ENCODE data around the gene CRX. TPM values are rescaled to one million over a fixed set of nuclear protein-coding genes. Genes with fewer than 3 reads are reported as not detected.
"Not testable (repeated sequence)": the region's sequence is repeated elsewhere in the genome, so short reads cannot be mapped to it uniquely, and the experiment has no call there.

The CRX gene
- total RNA-seq, 1 donor from 2014 or later = not detected

DNA sequence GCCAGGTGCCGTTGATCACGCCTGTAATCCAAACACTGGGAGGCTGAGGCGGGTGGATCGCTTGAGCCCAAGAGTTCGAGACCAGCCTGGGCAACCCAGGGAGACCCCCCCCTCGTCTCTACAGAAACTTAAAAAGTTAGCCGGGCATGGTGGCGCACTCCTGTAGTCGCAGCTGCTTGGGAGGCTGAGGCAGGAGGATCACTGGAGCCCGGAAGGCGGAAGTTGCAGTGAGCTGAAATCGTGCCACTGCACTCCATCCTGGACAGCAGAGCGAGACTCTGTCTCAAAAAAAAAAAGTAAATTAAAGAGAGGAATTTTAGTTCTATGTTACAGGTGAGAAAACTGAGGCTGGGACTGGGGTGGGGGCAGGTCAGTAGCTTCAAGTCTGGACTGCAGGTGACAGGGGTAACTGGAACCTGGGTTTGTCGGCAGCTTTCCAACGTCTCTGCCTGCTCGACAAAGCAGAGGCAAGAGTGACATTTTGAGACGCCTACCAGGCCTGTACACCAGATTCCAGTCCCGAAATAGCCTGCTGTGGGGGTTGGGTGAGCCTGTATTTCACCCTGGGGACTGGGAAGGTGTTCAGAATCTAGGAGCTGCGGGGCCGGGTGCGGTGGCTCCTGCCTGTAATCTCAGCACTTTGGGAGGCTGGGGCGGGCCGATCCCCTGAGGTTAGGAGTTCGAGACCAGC is 42.1 kb upstream of the CRX start:
- Mint-ChIP-seq H3K27ac (ENCODE audit: unreplicated experiment) (peak overlapping the region; percentile 95), H3K4me1 (ENCODE audit: unreplicated experiment) (peaks cover 27% of the 10 kb centered on the region), H3K4me3 (ENCODE audit: unreplicated experiment) (peak overlapping the region; percentile 99), H3K27me3 (ENCODE audit: unreplicated experiment) (no peaks in the 10 kb centered on the region), H3K36me3 (ENCODE audit: unreplicated experiment) (peaks cover 25% of the 10 kb centered on the region), H3K9me3 (ENCODE audit: unreplicated experiment) (no peaks in the 10 kb centered on the region)
- TF ChIP-seq, protein P1, sequence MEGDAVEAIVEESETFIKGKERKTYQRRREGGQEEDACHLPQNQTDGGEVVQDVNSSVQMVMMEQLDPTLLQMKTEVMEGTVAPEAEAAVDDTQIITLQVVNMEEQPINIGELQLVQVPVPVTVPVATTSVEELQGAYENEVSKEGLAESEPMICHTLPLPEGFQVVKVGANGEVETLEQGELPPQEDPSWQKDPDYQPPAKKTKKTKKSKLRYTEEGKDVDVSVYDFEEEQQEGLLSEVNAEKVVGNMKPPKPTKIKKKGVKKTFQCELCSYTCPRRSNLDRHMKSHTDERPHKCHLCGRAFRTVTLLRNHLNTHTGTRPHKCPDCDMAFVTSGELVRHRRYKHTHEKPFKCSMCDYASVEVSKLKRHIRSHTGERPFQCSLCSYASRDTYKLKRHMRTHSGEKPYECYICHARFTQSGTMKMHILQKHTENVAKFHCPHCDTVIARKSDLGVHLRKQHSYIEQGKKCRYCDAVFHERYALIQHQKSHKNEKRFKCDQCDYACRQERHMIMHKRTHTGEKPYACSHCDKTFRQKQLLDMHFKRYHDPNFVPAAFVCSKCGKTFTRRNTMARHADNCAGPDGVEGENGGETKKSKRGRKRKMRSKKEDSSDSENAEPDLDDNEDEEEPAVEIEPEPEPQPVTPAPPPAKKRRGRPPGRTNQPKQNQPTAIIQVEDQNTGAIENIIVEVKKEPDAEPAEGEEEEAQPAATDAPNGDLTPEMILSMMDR (IDR thresholded peaks at IDR 0.05) = no peak
- no peak for DNase-seq (ENCODE audit: extremely low spot score, unreplicated experiment)

DNA sequence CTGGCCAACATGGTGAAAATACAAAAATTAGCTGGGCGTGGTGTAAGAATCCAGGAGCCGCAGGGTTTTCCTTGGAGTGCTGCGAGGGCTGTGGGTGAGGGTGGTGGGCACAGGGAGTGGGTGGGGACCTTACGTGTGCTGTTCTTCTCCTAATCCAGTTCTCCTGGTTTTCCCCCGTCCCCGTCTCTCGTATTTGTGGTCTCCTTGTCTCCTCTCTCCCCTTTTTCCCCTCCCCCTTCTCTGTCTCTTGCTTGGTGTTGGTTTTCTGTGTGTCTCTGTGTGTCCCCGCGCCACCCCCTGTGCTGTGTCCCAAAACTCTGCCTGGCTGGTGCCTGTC is 41.6 kb upstream of the CRX start:
- no peak for DNase-seq (ENCODE audit: extremely low spot score, unreplicated experiment)
- H3K4me1 Mint-ChIP-seq (ENCODE audit: unreplicated experiment) = peaks cover 27% of the 10 kb centered on the region
- H3K9me3 Mint-ChIP-seq (ENCODE audit: unreplicated experiment) = no peaks in the 10 kb centered on the region
- TF ChIP-seq, protein P1 (IDR thresholded peaks at IDR 0.05) = no peak
- peaks cover 25% of the 10 kb centered on the region for H3K36me3 Mint-ChIP-seq (ENCODE audit: unreplicated experiment)
- H3K27ac Mint-ChIP-seq (ENCODE audit: unreplicated experiment) = peak overlapping the region; percentile 95
- no peaks in the 10 kb centered on the region for H3K27me3 Mint-ChIP-seq (ENCODE audit: unreplicated experiment)
- H3K4me3 Mint-ChIP-seq (ENCODE audit: unreplicated experiment) = peak overlapping the region; percentile 99

DNA sequence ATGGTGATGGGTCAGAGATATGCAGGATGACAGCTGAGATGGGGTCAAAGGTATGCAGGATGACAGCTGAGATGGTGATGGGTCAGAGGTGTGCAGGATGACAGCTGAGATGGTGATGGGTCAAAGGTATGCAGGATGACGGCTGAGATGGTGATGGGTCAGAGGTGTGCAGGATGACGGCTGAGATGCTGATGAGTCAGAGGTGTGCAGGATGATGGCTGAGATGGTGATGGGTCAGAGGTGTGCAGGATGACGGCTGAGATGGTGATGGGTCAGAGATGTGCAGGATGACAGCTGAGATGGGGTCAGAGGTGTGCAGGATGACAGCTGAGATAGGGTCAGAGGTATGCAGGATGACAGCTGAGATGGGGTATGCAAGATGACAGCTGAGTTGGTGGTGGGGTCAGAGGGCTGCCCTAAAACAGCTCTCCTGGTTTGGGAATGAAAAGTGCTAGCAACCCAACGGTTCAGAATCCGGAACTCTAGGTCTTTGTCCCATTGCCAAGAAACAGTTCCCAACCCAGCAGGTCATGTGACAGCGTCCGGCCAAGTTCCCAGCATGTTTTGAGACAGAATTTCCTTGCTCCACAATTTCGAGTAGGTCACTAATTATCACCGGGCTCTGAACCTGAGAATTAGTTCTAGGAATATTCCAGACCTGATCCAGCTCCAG is 40.0 kb upstream of the CRX start:
- peaks cover 25% of the 10 kb centered on the region for H3K36me3 Mint-ChIP-seq (ENCODE audit: unreplicated experiment)
- H3K27me3 Mint-ChIP-seq (ENCODE audit: unreplicated experiment) = no peaks in the 10 kb centered on the region
- H3K4me3 Mint-ChIP-seq (ENCODE audit: unreplicated experiment) = no peak overlapping the region
- H3K9me3 Mint-ChIP-seq (ENCODE audit: unreplicated experiment) = no peaks in the 10 kb centered on the region
- TF ChIP-seq, protein P1 (IDR thresholded peaks at IDR 0.05) = no peak
- no peak for DNase-seq (ENCODE audit: extremely low spot score, unreplicated experiment)
- peaks cover 27% of the 10 kb centered on the region for H3K4me1 Mint-ChIP-seq (ENCODE audit: unreplicated experiment)
- H3K27ac Mint-ChIP-seq (ENCODE audit: unreplicated experiment) = no peak overlapping the region

- H3K27ac Mint-ChIP-seq (ENCODE audit: unreplicated experiment) = no peak overlapping the region
- peaks cover 20% of the 10 kb centered on the region for H3K36me3 Mint-ChIP-seq (ENCODE audit: unreplicated experiment)
- no peaks in the 10 kb centered on the region for H3K9me3 Mint-ChIP-seq (ENCODE audit: unreplicated experiment)
- no peak for DNase-seq (ENCODE audit: extremely low spot score, unreplicated experiment)
- no peaks in the 10 kb centered on the region for H3K27me3 Mint-ChIP-seq (ENCODE audit: unreplicated experiment)
- H3K4me1 Mint-ChIP-seq (ENCODE audit: unreplicated experiment) = peaks cover 7% of the 10 kb centered on the region
- TF ChIP-seq, protein P1 (IDR thresholded peaks at IDR 0.05) = no peak
- no peak overlapping the region for H3K4me3 Mint-ChIP-seq (ENCODE audit: unreplicated experiment)
These were observed 35.2 kb upstream of the CRX start for GRCh38 chr19:47786566-47786965.

GRCh38 chr19:47787307-47787706 is 34.4 kb upstream of the CRX start:
- not testable (repeated sequence) for H3K27ac Mint-ChIP-seq (ENCODE audit: unreplicated experiment); DNase-seq (ENCODE audit: extremely low spot score, unreplicated experiment); H3K9me3 Mint-ChIP-seq (ENCODE audit: unreplicated experiment); H3K4me1 Mint-ChIP-seq (ENCODE audit: unreplicated experiment); H3K4me3 Mint-ChIP-seq (ENCODE audit: unreplicated experiment); H3K27me3 Mint-ChIP-seq (ENCODE audit: unreplicated experiment)
- peaks cover 13% of the 10 kb centered on the region for H3K36me3 Mint-ChIP-seq (ENCODE audit: unreplicated experiment)

DNA sequence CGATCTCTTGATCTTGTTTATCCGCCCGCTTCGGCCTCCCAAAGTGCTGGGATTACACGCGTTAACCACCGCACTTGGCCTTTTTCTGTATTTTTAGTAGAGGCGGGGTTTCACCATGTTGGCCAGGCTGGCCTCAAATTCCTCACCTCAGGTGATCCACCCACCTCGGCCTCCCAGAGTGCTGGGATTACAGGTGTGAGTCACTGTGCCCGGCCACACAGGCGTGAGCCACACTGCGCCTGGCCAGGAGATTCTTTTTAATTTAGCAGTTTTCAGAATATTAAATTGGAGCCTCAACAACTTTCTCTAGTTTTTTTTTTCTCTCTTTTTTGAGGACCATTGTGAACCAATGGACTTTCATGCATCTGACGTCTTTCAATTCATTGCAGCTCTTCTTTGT is 31.9 kb upstream of the CRX start:
- not testable (repeated sequence) for H3K36me3 Mint-ChIP-seq (ENCODE audit: unreplicated experiment); H3K4me1 Mint-ChIP-seq (ENCODE audit: unreplicated experiment); H3K27me3 Mint-ChIP-seq (ENCODE audit: unreplicated experiment); H3K27ac Mint-ChIP-seq (ENCODE audit: unreplicated experiment); H3K9me3 Mint-ChIP-seq (ENCODE audit: unreplicated experiment); H3K4me3 Mint-ChIP-seq (ENCODE audit: unreplicated experiment); DNase-seq (ENCODE audit: extremely low spot score, unreplicated experiment)
